Measurements from ENCODE around the gene LAMP1.

LAMP1 gene

GRCh38 chr13:113267642-113268405 lies 29.2 kb upstream of the LAMP1 start:
- DNase-seq (ENCODE audit: low spot score) = no peak
- TF ChIP-seq CTCF (conservative IDR thresholded peaks at IDR 0.05; ENCODE audit: low read depth) = no peak
- CTCF ChIA-PET = no interaction called here

GRCh38 chr13:113272031-113272430 lies 25.0 kb upstream of the LAMP1 start:
- POLR2A ChIA-PET (ENCODE audit: low non-redundant PET) = no interaction called here
- TF ChIP-seq CTCF (conservative IDR thresholded peaks at IDR 0.05; ENCODE audit: low read depth) = no peak
- CTCF ChIA-PET = no interaction called here
- no peak overlapping the region for H3K27ac ChIP-seq
- DNase-seq (ENCODE audit: low spot score) = no peak

More at GRCh38 chr13:113267642-113268405, 29.2 kb upstream of the LAMP1 start:
- no peak overlapping the region for H3K27ac ChIP-seq
- POLR2A ChIA-PET (ENCODE audit: low non-redundant PET) = no interaction called here

GRCh38 chr13:113272701-113273181 lies 24.3 kb upstream of the LAMP1 start:
- H3K27ac ChIP-seq = no peak overlapping the region
- CTCF ChIA-PET = interaction anchor here (0.6 kb wide), 1 partner anchor 1000 kb away, joined by 6 read pairs; no protein-coding TSS in a partner anchor

GRCh38 chr13:113273321-113273720 lies 23.7 kb upstream of the LAMP1 start:
- ChIA-PET POLR2A (ENCODE audit: low non-redundant PET) (no interaction called here), CTCF (interaction anchor here (0.6 kb wide), 1 partner anchor 1000 kb away, joined by 6 read pairs; no protein-coding TSS in a partner anchor)
- no peak for TF ChIP-seq CTCF (conservative IDR thresholded peaks at IDR 0.05; ENCODE audit: low read depth)
- H3K27ac ChIP-seq = no peak overlapping the region
- DNase-seq (ENCODE audit: low spot score) = no peak

More at GRCh38 chr13:113272701-113273181, 24.3 kb upstream of the LAMP1 start:
- POLR2A ChIA-PET (ENCODE audit: low non-redundant PET) = no interaction called here
- DNase-seq (ENCODE audit: low spot score) = no peak
- TF ChIP-seq CTCF (conservative IDR thresholded peaks at IDR 0.05; ENCODE audit: low read depth) = no peak

- POLR2A ChIA-PET (ENCODE audit: low non-redundant PET) = no interaction called here
- no peak for DNase-seq (ENCODE audit: low spot score)
- no peak overlapping the region for H3K27ac ChIP-seq
- TF ChIP-seq CTCF (conservative IDR thresholded peaks at IDR 0.05; ENCODE audit: low read depth) = no peak
- CTCF ChIA-PET = interaction anchor here (0.6 to 0.8 kb wide), 2 partner anchors 46 to 99 kb away, joined by 3 to 4 read pairs; no protein-coding TSS in a partner anchor
Measured at GRCh38 chr13:113273851-113274590, 23.0 kb upstream of the LAMP1 start.

GRCh38 chr13:113274721-113275120 lies 22.3 kb upstream of the LAMP1 start:
- ChIA-PET CTCF (interaction anchor here (0.6 to 0.8 kb wide), 3 partner anchors 11 to 98 kb away, joined by 3 to 4 read pairs (median 3); no protein-coding TSS in a partner anchor), POLR2A (ENCODE audit: low non-redundant PET) (no interaction called here)
- DNase-seq (ENCODE audit: low spot score) = no peak
- no peak overlapping the region for H3K27ac ChIP-seq
- TF ChIP-seq CTCF (conservative IDR thresholded peaks at IDR 0.05; ENCODE audit: low read depth) = no peak
